Progenitor cell of endocrine pancreas (in vitro differentiated cells): ENCODE measurements around the gene RASGRP4. TPM values are rescaled to one million over a fixed set of nuclear protein-coding genes. Genes with fewer than 3 reads are reported as not detected.

ENCODE experiments used
- DNase-seq: peaks from one replicate; pipeline ENCODE4 v3.0.0; 2021; ENCODE audit warnings: low spot score; ENCODE audit not compliant: unreplicated experiment
- H3K27ac Mint-ChIP-seq: 2 replicates; pipeline ENCODE4 v1.8.0; 2021; ENCODE audit warnings: mild to moderate bottlenecking, moderate library complexity, mixed read lengths
- H3K27me3 Mint-ChIP-seq: 2 replicates; pipeline ENCODE4 v1.8.0; 2021; ENCODE audit warnings: mixed read lengths
- H3K36me3 Mint-ChIP-seq: 2 replicates; pipeline ENCODE4 v1.8.0; 2022; ENCODE audit warnings: mixed read lengths; ENCODE audit not compliant: insufficient read depth
- H3K4me1 Mint-ChIP-seq: 2 replicates; pipeline ENCODE4 v1.8.0; 2021; ENCODE audit warnings: low read depth, mixed read lengths
- H3K4me3 Mint-ChIP-seq: 2 replicates; pipeline ENCODE4 v1.8.0; 2021; ENCODE audit warnings: low read depth, mild to moderate bottlenecking, moderate library complexity, mixed read lengths
- H3K9me3 Mint-ChIP-seq: 2 replicates; pipeline ENCODE4 v1.8.0; 2021; ENCODE audit warnings: low read depth, mixed read lengths
- total RNA-seq: library from RNA; stranded (reverse); gene quantifications from 2 replicates; pipeline ENCODE4 v1.2.1, GENCODE V29; 2021
- TF ChIP-seq, protein P1 (sequence below): fragments of 200-600 bp; sonication (generic); IDR thresholded peaks from one replicate; pipeline ENCODE4 v1.5.0; 2021; ENCODE audit warnings: antibody characterized with exemption, mild to moderate bottlenecking; ENCODE audit not compliant: unreplicated experiment

Gene RASGRP4
- total RNA-seq, 1 donor from 2014 or later, result not detected

DNA sequence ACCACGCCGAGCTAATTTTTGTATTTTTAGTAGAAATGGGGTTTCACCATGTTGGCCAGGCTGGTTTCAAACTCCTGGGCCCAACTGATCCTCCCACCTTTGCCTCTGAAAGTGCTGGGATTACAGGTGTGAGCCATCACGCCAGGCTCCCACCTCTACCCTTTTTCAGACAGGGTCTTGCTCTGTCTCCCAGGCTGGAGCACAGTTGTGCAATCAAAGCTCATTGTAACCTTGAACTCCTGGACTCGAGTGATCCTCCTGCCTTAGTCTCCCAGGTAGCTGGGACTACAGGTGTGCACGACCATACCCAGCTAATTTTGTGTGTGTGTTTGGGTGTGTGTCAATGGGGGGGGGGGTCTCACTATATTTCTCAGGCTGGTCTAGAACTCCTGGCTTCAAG, 1.7 kb downstream of the RASGRP4 start:
- Mint-ChIP-seq H3K27me3 (peaks cover 37% of the 10 kb centered on the region), H3K4me1 (no peaks in the 10 kb centered on the region)
- no peak for DNase-seq

DNA sequence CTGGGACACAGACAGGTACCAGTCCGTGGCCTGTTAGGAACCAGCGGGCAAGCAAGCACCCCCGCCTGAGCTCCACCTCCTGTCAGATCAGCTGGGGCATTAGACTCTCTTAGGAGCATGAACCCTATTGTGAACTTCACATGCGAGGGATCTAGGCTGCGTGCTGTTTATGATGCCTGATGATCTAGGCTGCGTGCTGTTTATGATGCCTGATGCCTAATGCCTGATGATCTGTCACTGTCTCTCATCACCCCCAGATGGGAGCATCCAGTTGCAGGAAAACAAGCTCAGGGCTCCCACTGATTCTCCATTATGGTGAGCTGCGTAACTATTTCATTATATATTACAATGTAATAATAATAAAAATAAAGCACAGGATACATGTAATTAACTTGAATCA, 3.6 kb downstream of the RASGRP4 start:
- Mint-ChIP-seq H3K27me3 (peaks cover 39% of the 10 kb centered on the region), H3K4me1 (peaks cover 4% of the 10 kb centered on the region), H3K36me3 (no peaks in the 10 kb centered on the region), H3K27ac (no peak overlapping the region), H3K9me3 (no peaks in the 10 kb centered on the region), H3K4me3 (no peak overlapping the region)
- TF ChIP-seq, protein P1, sequence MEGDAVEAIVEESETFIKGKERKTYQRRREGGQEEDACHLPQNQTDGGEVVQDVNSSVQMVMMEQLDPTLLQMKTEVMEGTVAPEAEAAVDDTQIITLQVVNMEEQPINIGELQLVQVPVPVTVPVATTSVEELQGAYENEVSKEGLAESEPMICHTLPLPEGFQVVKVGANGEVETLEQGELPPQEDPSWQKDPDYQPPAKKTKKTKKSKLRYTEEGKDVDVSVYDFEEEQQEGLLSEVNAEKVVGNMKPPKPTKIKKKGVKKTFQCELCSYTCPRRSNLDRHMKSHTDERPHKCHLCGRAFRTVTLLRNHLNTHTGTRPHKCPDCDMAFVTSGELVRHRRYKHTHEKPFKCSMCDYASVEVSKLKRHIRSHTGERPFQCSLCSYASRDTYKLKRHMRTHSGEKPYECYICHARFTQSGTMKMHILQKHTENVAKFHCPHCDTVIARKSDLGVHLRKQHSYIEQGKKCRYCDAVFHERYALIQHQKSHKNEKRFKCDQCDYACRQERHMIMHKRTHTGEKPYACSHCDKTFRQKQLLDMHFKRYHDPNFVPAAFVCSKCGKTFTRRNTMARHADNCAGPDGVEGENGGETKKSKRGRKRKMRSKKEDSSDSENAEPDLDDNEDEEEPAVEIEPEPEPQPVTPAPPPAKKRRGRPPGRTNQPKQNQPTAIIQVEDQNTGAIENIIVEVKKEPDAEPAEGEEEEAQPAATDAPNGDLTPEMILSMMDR, result no peak
- no peak for DNase-seq

More for the DNA sequence above, 1.7 kb downstream of the RASGRP4 start:
- no peaks in the 10 kb centered on the region for H3K36me3 Mint-ChIP-seq
- no peaks in the 10 kb centered on the region for H3K9me3 Mint-ChIP-seq
- H3K27ac Mint-ChIP-seq, result no peak overlapping the region
- TF ChIP-seq, protein P1, result no peak
- H3K4me3 Mint-ChIP-seq, result no peak overlapping the region

DNA sequence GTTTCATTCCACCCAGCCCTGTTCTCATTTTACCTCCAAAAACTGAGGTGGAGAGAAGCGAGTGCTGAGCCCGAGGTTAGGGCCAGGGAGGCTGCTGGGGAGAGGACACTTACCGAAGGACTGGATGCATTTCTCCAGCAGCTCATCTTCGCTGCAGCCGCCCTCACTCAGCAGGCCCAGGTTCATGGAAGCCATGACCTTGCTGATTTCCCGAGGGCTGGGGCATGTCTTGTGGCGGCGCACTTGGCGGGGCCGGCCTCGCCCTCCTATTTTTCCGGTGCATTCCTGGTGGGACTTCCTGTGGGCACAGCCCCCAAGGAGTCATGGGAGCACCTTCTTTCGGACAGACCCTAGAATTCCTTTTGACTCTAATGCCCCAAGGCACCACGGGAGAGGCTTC, 4.2 kb downstream of the RASGRP4 start:
- TF ChIP-seq, protein P1, result no peak
- Mint-ChIP-seq H3K36me3 (no peaks in the 10 kb centered on the region), H3K4me3 (no peak overlapping the region), H3K27ac (no peak overlapping the region), H3K9me3 (no peaks in the 10 kb centered on the region), H3K27me3 (peaks cover 44% of the 10 kb centered on the region), H3K4me1 (peaks cover 6% of the 10 kb centered on the region)
- no peak for DNase-seq

- DNase-seq, result no peak
Observed at GRCh38 chr19:38420935-38421334, 5.1 kb downstream of the RASGRP4 start.

DNA sequence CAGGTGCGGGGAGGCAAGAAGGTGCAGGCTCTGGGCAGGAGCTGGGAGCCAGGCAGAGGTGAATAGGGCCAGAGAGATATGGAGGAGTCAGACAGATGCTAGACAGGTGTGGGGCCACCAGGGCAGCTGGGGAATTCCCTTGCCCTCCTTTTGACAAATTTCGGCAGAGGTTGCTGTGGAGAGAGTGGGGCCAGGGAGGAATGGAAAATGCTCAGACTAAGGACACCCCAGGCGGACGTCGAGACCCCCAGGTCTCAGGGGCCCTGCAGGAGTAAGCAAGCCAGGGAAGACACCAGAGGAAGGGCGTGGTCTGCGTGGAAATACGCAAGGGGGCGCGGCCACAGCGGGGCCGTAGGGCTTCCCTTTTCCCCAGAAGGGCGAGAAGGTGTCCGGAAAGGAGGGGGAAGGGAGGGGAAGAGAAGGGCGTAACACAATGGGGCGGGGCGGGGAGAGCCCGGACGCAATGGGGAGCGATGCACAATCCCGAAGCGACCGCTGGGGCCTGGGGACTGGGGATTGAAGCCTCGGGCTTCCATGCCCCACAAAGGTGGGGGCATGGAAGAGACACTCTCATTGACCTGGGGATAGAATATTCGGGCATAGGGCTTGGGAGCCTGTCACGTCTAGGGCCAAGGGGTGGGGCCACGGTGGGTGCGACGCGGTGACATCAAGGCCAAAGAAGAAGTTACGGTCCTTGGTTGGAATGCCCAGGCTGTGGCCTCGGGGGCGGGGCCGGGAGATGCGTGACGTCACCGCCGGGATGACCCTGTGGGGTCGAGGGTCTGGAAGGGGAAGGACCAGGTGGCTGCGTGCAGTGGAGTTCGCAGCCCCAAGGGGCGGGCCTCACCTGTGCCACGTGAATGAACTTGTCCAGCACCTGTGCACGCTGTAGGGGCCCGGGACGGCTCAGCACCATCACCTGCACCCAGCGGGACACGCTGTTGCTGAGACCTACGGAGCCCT, 8.2 kb downstream of the RASGRP4 start:
- Mint-ChIP-seq H3K4me3 (peak overlapping the region; percentile 70), H3K4me1 (peaks cover 6% of the 10 kb centered on the region), H3K27ac (peak overlapping the region; percentile 93), H3K27me3 (peaks cover 44% of the 10 kb centered on the region), H3K36me3 (no peaks in the 10 kb centered on the region), H3K9me3 (no peaks in the 10 kb centered on the region)
- peak; percentile 74 for DNase-seq
- TF ChIP-seq, protein P1, result peak; percentile 19

More at GRCh38 chr19:38420935-38421334, 5.1 kb downstream of the RASGRP4 start:
- no peak overlapping the region for H3K4me3 Mint-ChIP-seq
- H3K4me1 Mint-ChIP-seq, result peaks cover 6% of the 10 kb centered on the region
- H3K9me3 Mint-ChIP-seq, result no peaks in the 10 kb centered on the region
- H3K27ac Mint-ChIP-seq, result no peak overlapping the region
- TF ChIP-seq, protein P1, result no peak
- peaks cover 44% of the 10 kb centered on the region for H3K27me3 Mint-ChIP-seq
- H3K36me3 Mint-ChIP-seq, result no peaks in the 10 kb centered on the region
